K562 (cell line): ENCODE data around the gene IL7R. TPM values are rescaled to one million over a fixed set of nuclear protein-coding genes. Genes with fewer than 3 reads are reported as not detected.

Experiments
- ATAC-seq: fragments of 200-7000 bp; cut with Tn5 transposase; 3 replicates; pipeline ENCODE4 v1.9.1; 2020; ENCODE audit warnings: moderate library complexity
- BruUV-seq: library from RNA; stranded (reverse); fragments of 400-500 nt; replicated peaks from 2 replicates; lab custom pipeline; 2021; lab: Mats Ljungman, UMichigan
- CTCF ChIA-PET: fragments of 300-600 bp; formaldehyde crosslinking; extraction: SDS; loops from one replicate; lab custom pipeline; 2021; ENCODE audit warnings: low intra/inter-chr PET ratio; lab: Yijun Ruan, JAX
- POLR2A ChIA-PET: fragments of 300-600, 350-650 bp; sonication (Branson Sonifier 250); formaldehyde crosslinking; extraction: SDS; loops from one replicate; lab custom pipeline; 2021; ENCODE audit warnings: antibody characterized with exemption, inconsistent platforms; lab: Yijun Ruan, JAX
- DNase-seq, 4 experiments: peaks; one replicate each; pipeline versions ENCODE4 v3.0.0 to v3.0.0-alpha.2; 2011 to 2018; ENCODE audit warnings: low spot score in 3 of 4, mixed read lengths in 3 of 4; ENCODE audit errors: extremely low read depth in 1 of 4
- FAIRE-seq: peaks from 2 replicates; lab custom pipeline; 2011; peaks lifted over from hg19 to GRCh38; lab: Jason Lieb, UNC
- H2AFZ ChIP-seq: 2 replicates; pipeline ENCODE4 v1.6.0; 2011; ENCODE audit warnings: low read depth, low read length, control low read depth, inconsistent platforms
- H3K27ac ChIP-seq: fragments of 200-600 bp; 3 replicates; pipeline ENCODE4 v1.8.0; 2011; ENCODE audit warnings: low read depth, mild to moderate bottlenecking, control low read depth, inconsistent platforms, low read length, moderate library complexity, mixed read lengths; ENCODE audit errors: extremely low read depth
- H3K27me3 ChIP-seq, 2 experiments: fragments of 300-600 bp in 1 of 2; 2 replicates in 1 of 2; 3 replicates in 1 of 2; pipeline versions ENCODE4 v1.6.0 to v1.8.0; 2011; ENCODE audit warnings: inconsistent platforms in 2 of 2, low read length in 2 of 2, mild to moderate bottlenecking in 1 of 2, mixed read lengths in 1 of 2, moderate library complexity in 1 of 2; ENCODE audit not compliant: control insufficient read depth in 2 of 2, insufficient read depth in 2 of 2
- H3K36me3 ChIP-seq: fragments of 300-600 bp; 3 replicates; pipeline ENCODE4 v1.8.0; 2011; ENCODE audit warnings: mild to moderate bottlenecking, low read length, inconsistent platforms; ENCODE audit not compliant: control insufficient read depth, insufficient read depth
- H3K4me1 ChIP-seq, 2 experiments: fragments of 200-600 bp in 1 of 2; replicated peaks in 1 of 2; 2 replicates in 1 of 2; 3 replicates in 1 of 2; pipeline versions ENCODE4 v1.5.1 to v1.8.0; 2011; ENCODE audit warnings: inconsistent platforms in 2 of 2, low read length in 2 of 2, mild to moderate bottlenecking in 1 of 2, mixed read lengths in 1 of 2, moderate library complexity in 1 of 2; ENCODE audit not compliant: control insufficient read depth in 2 of 2, insufficient read depth in 2 of 2
- H3K4me2 ChIP-seq: 2 replicates; pipeline ENCODE4 v1.6.1; 2011; ENCODE audit warnings: low read length, control low read depth, inconsistent platforms, mixed read lengths; ENCODE audit not compliant: insufficient read depth
- H3K4me3 ChIP-seq: fragments of 200-600 bp; sonication (generic), shearing (Covaris generic); 2 replicates; pipeline ENCODE4 v1.5.1; 2016; ENCODE audit warnings: control low read depth, inconsistent platforms
- H3K79me2 ChIP-seq: fragments of 200-600 bp; 3 replicates; pipeline ENCODE4 v1.8.0; 2011; ENCODE audit warnings: low read length, inconsistent platforms; ENCODE audit not compliant: control insufficient read depth, insufficient read depth
- H3K9ac ChIP-seq, 2 experiments: 2 replicates each; pipeline versions ENCODE4 v1.6.0 to v1.6.1; 2011; ENCODE audit warnings: low read depth in 2 of 2, low read length in 2 of 2, control low read depth in 1 of 2, inconsistent platforms in 1 of 2, mild to moderate bottlenecking in 1 of 2, mixed read lengths in 1 of 2; ENCODE audit not compliant: insufficient read depth in 1 of 2
- H3K9me1 ChIP-seq: one replicate; pipeline ENCODE4 v1.6.0; 2011; ENCODE audit warnings: inconsistent platforms, mild to moderate bottlenecking, low read length, moderate library complexity; ENCODE audit not compliant: control insufficient read depth, insufficient read depth
- H3K9me3 ChIP-seq: replicated peaks from 2 replicates; pipeline ENCODE4 v1.5.1; 2011; ENCODE audit warnings: low read depth, low read length, inconsistent platforms; ENCODE audit not compliant: control insufficient read depth, insufficient read depth
- H4K20me1 ChIP-seq: replicated peaks from 2 replicates; pipeline ENCODE4 v1.6.1; 2011; ENCODE audit warnings: low read length, inconsistent platforms, mixed read lengths; ENCODE audit not compliant: control insufficient read depth, insufficient read depth
- FOXP1 ChIP-seq: sonication (generic); formaldehyde crosslinking; IDR thresholded peaks from 2 replicates; pipeline ENCODE4 v1.8.0; 2022; ENCODE audit warnings: mild to moderate bottlenecking, missing genetic modification reagents
- FOXP4 ChIP-seq: sonication (generic); formaldehyde crosslinking; IDR thresholded peaks from 2 replicates; pipeline ENCODE4 v1.8.0; 2022; ENCODE audit warnings: mild to moderate bottlenecking, missing genetic modification reagents, borderline replicate concordance
- KDM2B ChIP-seq: fragments of 250-450 bp; sonication (Bioruptor Pico); IDR thresholded peaks from 2 replicates; pipeline ENCODE4 v1.8.0; 2021; ENCODE audit warnings: mild to moderate bottlenecking, moderate library complexity
- POLR3G ChIP-seq: IDR thresholded peaks from 2 replicates; pipeline ENCODE4 v1.6.1; 2011; ENCODE audit not compliant: insufficient read length, insufficient replicate concordance; ENCODE audit errors: extremely low read depth
- PTTG1 ChIP-seq: fragments of 450-650 bp; IDR thresholded peaks from 2 replicates; pipeline ENCODE4 v1.6.1; 2016; ENCODE audit warnings: low read depth, mild to moderate bottlenecking, missing genetic modification characterization, missing compliant biosample characterization
- SRSF1 ChIP-seq: fragments of 200-400 bp; formaldehyde crosslinking; IDR thresholded peaks from 2 replicates; pipeline ENCODE4 v1.6.1; 2017; ENCODE audit warnings: mild to moderate bottlenecking, low read depth, low read length, moderate library complexity
- TCF15 ChIP-seq: fragments of 250-450 bp; sonication (Bioruptor Pico); IDR thresholded peaks from 2 replicates; pipeline ENCODE4 v1.8.0; 2022; ENCODE audit warnings: moderate library complexity, mild to moderate bottlenecking, inconsistent platforms
- TCFL5 ChIP-seq: fragments of 250-450 bp; sonication (Bioruptor Pico); conservative IDR thresholded peaks from 2 replicates; pipeline ENCODE4 v1.6.1; 2021; ENCODE audit warnings: mild to moderate bottlenecking, moderate library complexity, matching md5 sums
- THRA ChIP-seq: fragments of 450-650 bp; IDR thresholded peaks from 2 replicates; pipeline ENCODE4 v1.6.1; 2017; ENCODE audit warnings: mild to moderate bottlenecking, moderate library complexity
- THRAP3 ChIP-seq: fragments of 450-650 bp; IDR thresholded peaks from 2 replicates; pipeline ENCODE4 v1.6.1; 2016; ENCODE audit warnings: mild to moderate bottlenecking, inconsistent platforms, borderline replicate concordance
- WGBS: fragments of 100-300 bp; shearing (Covaris generic); methylation state at CpG from one replicate; pipeline ENCODE4 v1.1.6; 2016; ENCODE audit warnings: low coverage, mixed read lengths; ENCODE audit not compliant: insufficient coverage; ENCODE audit errors: missing lambda C conversion rate; 5-methylcytosine and 5-hydroxymethylcytosine counted together
- in situ Hi-C: fragments of 300-500 bp; cut with MboI; formaldehyde crosslinking; loops from 4 replicates; pipeline ENCODE4 v1.15.0; 2018; ENCODE audit warnings: inconsistent platforms, mixed read lengths
- intact Hi-C: fragments of 100-400 bp; cut with micrococcal nuclease; formaldehyde crosslinking; loops from 2 replicates; pipeline ENCODE4 v1.14.2; 2022
- polyA plus RNA-seq, 8 experiments: library from polyadenylated mRNA; depleted of rRNA in 4 of 8; stranded (reverse) in 5 of 8; unstranded in 3 of 8; fragments of >200 nt; fragmentation: Nextera tagmentation in 2 of 8; fragmentation: Illumina TruSeq in 1 of 8; extraction: Ambion mirVana in 2 of 8; extraction: Trizol in 1 of 8; gene quantifications; 2 replicates each; pipeline versions ENCODE4 v1.2.1 to v1.2.3, GENCODE V29; 2011 to 2014; ENCODE audit warnings: inconsistent platforms in 1 of 8, missing spikeins in 1 of 8
- total RNA-seq, 7 experiments: library from RNA; depleted of rRNA in 6 of 7; stranded (reverse); fragments of >200 nt in 6 of 7; fragmentation: Illumina TruSeq in 2 of 7; extraction: Trizol in 2 of 7; gene quantifications; 2 replicates each; pipeline versions ENCODE4 v1.2.1 to v1.2.3, GENCODE V29; 2011 to 2021; ENCODE audit warnings: low replicate concordance in 1 of 7

IL7R gene
- total and polyA plus RNA-seq, 9 of the 15 experiments (the other 6 are each of a cell fraction or from before 2014, with no cell fraction given) = 0.04 to 0.98 (median 0.09) TPM; not detected in 3

- Histone ChIP-seq H3K4me3 (no peak overlapping the region), H3K9me3 (no peaks in the 10 kb centered on the region), H3K4me1 (no peaks in the 10 kb centered on the region), H3K4me2 (no peak overlapping the region), H3K27me3 (no peaks in the 10 kb centered on the region), H3K9ac (no peak overlapping the region), H2AFZ (no peak overlapping the region), H4K20me1 (no peaks in the 10 kb centered on the region), H3K79me2 (no peaks in the 10 kb centered on the region), H3K27ac (no peak overlapping the region)
- 0% methylated on average over 2 of the region's 2 CpGs for WGBS
- POLR2A ChIA-PET = no interaction called here
- no peak for FAIRE-seq
- intact Hi-C loops = no loop called here
- DNase-seq = no peak
- no peak for ATAC-seq
- no peak for TF ChIP-seq THRAP3
- no peak for TF ChIP-seq FOXP4 (CRISPR knock-in tag)
- TF ChIP-seq PTTG1 (tag) = no peak
- TF ChIP-seq THRA = no peak
- TF ChIP-seq KDM2B (CRISPR knock-in tag) = no peak
- no peak for TF ChIP-seq SRSF1
- no peak for TF ChIP-seq TCF15 (CRISPR knock-in tag)
- no peak for TF ChIP-seq POLR3G
- no peak for TF ChIP-seq FOXP1
- no peak for TF ChIP-seq TCFL5 (CRISPR knock-in tag)
- TF ChIP-seq, all 486 proteins: peak for 0
- in situ Hi-C loops = no loop called here
- CTCF ChIA-PET = interaction anchor here (0.5 kb wide), 1 partner anchor 862 kb away, joined by 3 read pairs; no protein-coding TSS in a partner anchor
- H3K36me3 ChIP-seq = no peaks in the 10 kb centered on the region
- no TSS peak for BruUV-seq
- H3K9me1 ChIP-seq = no peaks in the 10 kb centered on the region
Observed at GRCh38 chr5:35862126-35862525, 5.4 kb downstream of the IL7R start.
